ENCODE data around the gene EFNA2.

EFNA2 gene

DNA sequence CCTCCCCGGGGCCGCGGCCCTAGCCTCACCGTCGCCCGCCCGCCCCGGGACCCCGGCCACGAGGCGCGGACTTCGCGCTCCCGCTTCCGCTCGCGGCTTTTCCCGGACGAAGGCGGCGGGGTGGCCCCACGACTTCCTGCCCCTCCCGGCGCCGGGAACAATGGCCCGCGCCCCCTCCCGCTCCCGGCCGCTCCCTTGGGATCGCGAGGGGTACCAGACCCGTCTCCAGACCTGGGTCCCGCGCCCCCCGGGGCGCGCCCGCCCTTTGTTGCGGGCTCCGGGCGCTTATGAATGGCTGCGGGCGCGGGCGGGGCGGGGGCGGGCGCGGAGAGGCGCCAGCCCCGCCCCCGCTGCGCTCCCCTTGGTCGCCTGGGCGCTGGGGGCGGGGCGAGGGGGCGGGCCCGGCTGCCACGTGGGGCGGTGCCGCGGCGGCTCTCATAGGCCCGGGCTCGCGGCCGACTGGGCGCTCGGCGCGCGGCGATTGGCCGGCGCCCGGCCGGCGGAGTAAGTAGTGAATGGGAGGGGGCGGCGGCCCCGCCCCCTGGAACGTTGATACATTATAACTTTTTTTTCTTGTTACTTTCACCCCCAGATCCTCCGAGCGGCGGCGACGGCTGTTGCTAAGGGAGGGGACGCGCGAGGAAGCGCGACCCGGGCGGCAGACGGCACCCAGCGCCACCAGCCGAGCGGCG is 36.2 kb upstream of the EFNA2 start:
- DNase-seq = peak; percentile 98

- DNase-seq = no peak
Observed at GRCh38 chr19:1249990-1250436, 35.7 kb upstream of the EFNA2 start.

DNA sequence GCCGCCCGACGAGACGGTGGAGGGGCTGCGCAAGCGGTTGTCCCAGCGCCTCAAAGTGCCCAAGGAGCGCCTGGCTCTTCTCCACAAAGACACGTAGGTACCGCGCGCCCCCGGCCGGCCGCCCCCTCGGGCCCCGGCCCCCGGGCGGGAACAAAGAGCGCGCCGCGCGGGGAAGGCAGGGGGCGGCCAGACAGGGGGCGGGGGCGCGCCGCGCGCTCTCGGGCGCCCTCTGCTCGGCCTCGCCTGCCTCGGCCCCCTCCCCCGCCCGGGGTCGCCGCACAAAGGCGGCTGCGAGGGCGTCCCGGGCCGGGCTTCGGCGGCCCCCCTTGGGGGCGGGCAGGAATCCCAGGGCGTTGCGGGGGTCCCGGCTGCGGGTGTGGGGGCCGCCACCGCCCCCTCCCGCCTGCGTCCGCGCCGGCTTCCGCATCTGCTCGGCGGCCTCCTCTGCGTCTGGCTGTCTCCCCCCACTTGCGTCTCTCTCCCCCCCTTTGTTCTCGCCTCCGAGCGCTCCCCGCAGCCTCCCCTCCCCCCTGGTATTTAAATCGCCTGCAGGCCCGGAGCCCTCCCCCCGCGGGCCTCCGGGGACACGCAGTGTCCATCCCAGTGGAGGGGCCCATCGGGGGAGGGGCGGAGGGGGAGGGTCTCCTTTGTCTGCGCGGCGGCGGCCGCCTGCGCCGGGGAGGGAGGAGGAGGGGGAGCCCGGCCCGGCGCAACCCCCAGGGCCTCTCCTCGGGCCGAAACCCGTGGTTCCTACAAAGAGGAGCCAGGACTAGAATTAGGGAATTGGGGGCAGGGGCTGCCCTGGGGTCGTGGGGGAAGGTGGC is 35.0 kb upstream of the EFNA2 start:
- DNase-seq = peak; percentile 84

GRCh38 chr19:1251330-1252220 is 34.1 kb upstream of the EFNA2 start:
- peak; percentile 78 for DNase-seq

- DNase-seq = peak; percentile 96
Observed at GRCh38 chr19:1252221-1252820, 33.4 kb upstream of the EFNA2 start.

DNA sequence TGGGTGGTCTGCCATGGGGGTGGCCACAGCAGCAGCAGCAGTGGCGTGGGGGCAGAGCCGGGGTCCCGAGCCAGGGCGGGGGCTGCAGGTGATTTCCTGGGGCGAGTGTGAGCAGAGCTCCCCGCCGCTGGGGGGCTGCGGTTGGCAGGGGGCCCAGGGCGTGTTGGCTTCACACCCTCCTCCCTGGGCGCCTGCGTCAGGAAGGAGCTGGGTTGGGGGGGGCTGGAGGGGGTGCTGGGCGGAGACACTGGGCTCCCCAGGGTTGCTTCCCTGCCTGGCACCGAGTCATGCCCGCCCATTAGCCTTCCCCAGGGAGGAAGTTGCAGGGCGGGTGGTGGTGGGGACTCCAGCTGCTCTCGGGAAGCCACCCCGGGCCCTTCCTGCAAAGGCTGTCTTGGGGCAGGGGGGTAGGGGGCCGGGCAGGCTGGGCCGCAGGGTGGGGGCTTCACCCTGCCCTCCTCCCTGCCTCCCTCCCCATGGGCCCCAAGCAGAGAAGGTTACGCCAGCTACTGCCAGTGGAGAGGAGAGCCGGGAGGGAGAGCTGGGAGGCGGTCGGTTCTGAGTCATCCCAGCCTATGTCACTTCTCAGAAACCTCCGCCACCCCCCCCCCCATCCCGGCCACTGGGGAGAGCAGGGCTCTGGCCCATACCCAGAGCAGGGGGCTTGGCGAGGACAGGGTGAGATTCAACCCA is 32.7 kb upstream of the EFNA2 start:
- peak; percentile 99 for DNase-seq

DNA sequence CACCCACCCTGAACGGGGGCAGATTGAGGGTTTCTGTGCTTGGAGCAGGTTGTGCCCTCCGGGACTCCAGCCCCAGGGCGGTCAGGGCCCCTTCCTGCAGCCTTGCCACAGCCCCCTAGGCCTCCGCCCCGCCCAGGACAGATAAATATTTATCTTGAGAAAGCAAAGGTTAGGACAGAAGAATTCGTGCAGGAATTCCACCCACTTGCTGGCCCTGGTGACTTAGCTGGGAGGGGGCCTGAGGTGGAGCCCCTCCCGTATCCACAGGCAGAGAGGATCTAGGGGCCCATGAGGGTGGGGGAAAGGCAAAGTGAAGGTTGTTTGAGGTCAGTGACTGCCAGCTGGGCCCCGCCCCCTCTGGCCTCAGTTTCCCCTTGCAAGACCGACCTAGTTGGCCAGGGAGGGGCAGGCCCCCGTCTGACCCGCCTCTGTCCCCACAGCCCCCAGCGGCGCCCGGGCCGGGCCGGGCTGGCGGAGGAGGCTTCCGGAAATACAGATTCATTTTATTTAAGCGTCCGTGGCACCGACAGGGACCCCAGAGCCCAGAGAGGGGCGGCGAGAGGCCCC is 32.1 kb upstream of the EFNA2 start:
- no peak for DNase-seq

DNA sequence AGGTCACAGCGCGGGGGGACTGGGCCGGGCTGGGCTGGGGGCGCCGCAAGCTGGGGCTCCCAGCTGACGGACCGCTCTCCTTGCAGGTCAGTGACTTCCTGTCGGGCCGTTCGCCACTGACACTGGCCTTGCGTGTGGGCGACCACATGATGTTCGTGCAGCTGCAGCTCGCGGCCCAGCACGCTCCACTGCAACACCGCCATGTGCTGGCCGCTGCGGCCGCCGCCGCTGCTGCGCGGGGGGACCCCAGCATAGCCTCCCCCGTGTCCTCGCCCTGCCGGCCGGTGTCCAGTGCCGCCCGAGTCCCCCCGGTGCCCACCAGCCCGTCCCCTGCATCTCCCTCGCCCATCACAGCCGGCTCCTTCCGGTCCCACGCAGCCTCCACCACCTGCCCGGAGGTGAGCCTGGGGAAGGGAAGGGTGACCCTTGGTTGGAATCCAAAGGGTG is 31.6 kb upstream of the EFNA2 start:
- no peak for DNase-seq

- DNase-seq = no peak
Observed at GRCh38 chr19:1254530-1255185, 31.0 kb upstream of the EFNA2 start.

DNA sequence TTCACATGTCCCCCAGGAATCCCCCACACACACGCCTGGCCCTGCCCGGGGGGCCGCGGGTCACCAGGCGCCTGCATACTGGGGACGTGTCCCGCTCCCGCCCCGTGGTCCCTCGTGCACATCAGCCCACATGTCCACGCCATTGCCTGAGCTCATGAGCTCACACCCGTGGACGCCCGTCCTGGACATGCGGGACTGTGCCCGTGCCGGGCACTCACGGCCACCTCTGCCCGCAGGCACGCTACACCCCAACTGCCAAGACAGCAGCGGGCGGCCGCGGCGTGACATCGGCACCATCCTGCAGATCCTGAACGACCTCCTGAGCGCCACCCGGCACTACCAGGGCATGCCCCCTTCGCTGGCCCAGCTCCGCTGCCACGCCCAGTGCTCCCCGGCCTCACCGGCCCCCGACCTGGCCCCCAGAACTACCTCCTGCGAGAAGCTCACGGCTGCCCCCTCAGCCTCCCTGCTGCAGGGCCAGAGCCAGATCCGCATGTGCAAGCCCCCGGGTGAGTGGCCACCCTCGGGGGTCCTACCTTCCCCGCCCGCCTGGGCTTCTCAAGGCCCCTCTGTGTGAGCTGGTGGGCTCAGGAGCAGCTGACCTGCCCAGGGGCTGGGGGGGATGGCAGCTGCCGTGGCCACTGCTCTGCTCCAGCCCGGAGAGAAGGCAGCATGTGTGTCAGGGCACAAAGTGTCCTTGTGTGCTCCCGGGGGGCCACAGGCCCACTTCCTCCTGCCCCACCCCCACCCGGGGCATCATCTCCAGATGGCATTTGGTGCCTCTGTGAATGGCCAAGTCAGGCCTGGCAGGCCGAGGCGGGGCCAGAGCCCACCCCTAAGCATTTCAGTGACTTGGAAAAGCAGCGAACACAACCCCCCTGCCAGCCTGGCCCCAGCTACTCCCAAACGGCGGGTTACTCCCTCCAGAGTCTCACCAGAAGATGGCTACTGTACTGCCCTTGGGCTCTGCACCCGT is 30.2 kb upstream of the EFNA2 start:
- DNase-seq = no peak

GRCh38 chr19:1256646-1257474 is 28.8 kb upstream of the EFNA2 start:
- no peak for DNase-seq

DNA sequence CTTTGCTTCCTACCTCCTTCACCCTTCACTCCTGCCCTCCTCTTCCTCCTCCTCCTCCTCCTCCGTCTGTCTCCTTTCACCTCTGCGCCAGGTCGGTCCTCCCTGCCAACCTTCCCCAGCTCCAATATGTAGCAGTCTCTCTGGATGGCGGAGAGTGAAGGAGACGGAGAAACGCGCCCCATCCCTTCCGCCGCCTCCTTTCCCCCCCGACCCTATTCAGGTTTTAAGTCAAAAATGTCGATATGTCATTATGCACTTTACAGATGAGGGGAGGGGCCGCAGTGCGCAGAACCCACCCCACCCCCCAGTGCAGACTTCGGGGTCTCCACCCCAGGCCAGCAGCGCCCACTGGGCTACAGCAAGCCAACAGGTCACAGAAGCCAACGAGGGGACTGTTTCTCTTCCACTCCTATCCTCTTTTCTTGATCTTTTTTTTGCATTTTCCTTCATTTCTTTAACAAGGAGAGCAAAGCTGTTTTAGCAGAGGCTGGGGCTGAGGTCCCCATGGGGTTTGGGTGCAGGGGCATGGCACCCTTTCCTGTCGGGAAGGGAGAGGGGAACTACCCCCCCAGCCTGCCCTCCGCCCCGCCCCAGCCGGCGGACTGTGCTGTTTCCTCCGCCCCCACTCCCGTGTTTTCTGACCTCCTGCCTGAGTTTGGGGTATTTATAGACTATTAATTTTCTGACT is 28.1 kb upstream of the EFNA2 start:
- DNase-seq = no peak

- no peak for DNase-seq
Observed at GRCh38 chr19:1258163-1258492, 27.5 kb upstream of the EFNA2 start.

- DNase-seq = no peak
Observed at GRCh38 chr19:1258707-1259205, 26.9 kb upstream of the EFNA2 start.

DNA sequence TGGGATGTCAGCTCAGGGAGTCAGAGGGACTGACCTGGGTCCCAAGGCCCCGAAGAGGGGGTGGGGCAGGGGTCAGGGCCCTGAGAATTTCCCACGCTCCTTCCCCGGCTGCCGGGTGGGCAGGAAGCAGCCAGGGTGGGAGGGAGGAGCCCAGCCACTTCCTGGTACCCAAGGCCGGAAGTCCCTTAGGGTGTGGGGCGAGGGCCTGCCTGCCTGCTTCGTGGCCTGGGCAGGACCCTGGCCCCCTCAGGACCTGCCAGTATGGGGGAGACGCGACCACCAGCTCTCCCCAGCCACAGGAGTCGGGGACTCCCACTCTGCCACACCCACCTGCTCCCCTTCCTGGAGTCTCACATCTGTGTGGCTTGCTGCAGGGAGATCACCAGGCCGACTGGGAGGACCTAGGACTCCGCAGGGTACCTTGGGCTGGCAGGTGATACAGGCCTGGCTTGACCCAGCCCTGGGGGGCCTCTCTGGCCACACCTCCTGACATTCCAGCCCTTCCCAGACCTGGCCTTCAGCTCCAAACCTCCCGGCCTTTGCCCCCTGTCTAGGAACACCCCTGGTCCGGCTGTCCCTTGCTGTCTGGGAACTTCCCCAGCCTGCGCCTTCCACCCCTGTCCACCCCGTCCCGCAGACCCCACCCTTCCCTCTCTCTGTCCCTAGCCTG is 26.3 kb upstream of the EFNA2 start:
- peak; percentile 58 for DNase-seq

DNA sequence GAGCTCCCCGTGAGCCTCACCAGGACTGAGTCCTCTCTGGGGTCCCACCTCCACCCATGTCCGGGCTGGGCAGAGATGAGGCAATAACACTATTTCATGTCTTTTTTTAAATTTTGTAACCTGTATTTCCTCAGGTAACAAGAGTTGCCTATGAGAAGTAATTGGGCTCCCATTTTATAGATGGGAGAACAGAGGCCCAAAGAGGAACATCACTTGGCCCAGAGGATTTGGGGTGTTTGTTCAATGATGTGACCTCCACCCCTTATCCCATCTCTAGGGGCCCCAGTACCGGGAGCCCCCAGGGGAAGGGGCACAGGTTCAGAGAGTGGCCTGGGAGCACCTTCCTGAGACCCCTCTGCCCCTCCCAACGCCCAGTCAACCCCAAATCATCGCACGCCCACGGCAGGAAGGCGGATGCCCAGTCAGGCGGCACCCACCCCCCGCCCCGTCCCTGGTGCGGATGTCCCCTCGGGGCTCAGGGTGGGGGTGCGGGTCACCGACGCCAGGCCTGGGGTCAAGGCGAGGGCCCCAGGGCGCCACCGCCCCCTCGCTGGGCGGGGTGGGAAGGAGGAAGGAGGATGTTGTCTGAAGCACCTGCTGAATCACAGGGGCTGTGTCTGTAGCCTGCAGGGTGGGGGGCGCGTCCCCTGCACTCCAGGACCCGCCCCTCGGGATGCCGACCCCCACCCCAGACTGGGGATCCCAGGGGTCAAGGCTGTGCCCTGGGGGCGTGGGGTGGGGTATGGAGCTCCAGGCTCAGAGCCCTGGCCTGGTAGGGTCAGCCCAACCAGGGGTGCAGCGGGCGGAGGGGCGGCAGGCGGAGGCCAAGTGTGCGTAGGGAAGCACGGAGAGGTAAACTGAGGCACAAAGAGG is 25.6 kb upstream of the EFNA2 start:
- no peak for DNase-seq

Measured in fibroblast of skin of abdomen (primary cell).